22Rv1 (cell line): Measurements from ENCODE around the gene ENTHD1.

Experiments used
- H3K27ac ChIP-seq: fragments of 450-650 bp; 2 replicates; pipeline ENCODE4 v1.5.1; 2017
- ZFX ChIP-seq: fragments of 450-650 bp; IDR thresholded peaks from 2 replicates; pipeline ENCODE4 v1.6.1; 2017; ENCODE audit warnings: antibody characterized with exemption, borderline replicate concordance
- TF ChIP-seq, protein P1 (sequence below): fragments of 450-650 bp; IDR thresholded peaks from 2 replicates; pipeline ENCODE4 v1.5.1; 2017; ENCODE audit warnings: mild to moderate bottlenecking

Gene ENTHD1

DNA sequence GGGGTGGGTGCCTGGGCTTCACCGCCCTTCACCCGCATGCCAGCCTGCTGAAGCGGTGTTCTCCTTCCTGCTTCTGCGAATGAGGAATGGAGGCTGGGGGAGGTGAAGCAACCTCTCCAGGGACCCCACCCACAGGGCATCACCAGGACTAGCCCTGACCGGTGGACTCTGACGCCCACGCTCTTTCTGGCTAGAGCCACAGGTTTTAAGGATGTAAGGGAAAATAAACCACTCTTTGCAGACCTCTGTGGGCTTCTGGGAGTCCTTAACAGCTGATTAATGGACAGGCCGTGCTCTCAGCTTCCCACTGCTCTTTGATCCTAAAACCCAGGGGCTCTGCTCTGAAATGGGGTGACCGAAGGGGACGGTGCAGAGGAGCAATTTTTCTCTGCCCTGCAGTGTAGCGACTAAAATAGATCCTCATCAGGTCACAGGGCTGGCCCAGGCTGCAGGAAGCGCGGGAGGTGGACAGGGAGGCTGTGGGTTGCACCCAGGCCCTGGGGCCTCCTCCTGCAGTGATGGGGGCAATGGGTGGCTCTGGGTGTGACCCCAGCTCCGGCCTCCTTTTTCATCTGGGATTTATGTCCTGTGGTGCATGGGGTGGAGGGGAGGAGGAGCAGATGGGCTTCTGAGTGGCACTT, 195.7 kb downstream of the ENTHD1 start:
- H3K27ac ChIP-seq = no peak overlapping the region
- TF ChIP-seq, protein P1, sequence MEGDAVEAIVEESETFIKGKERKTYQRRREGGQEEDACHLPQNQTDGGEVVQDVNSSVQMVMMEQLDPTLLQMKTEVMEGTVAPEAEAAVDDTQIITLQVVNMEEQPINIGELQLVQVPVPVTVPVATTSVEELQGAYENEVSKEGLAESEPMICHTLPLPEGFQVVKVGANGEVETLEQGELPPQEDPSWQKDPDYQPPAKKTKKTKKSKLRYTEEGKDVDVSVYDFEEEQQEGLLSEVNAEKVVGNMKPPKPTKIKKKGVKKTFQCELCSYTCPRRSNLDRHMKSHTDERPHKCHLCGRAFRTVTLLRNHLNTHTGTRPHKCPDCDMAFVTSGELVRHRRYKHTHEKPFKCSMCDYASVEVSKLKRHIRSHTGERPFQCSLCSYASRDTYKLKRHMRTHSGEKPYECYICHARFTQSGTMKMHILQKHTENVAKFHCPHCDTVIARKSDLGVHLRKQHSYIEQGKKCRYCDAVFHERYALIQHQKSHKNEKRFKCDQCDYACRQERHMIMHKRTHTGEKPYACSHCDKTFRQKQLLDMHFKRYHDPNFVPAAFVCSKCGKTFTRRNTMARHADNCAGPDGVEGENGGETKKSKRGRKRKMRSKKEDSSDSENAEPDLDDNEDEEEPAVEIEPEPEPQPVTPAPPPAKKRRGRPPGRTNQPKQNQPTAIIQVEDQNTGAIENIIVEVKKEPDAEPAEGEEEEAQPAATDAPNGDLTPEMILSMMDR = no peak
- TF ChIP-seq ZFX = no peak

DNA sequence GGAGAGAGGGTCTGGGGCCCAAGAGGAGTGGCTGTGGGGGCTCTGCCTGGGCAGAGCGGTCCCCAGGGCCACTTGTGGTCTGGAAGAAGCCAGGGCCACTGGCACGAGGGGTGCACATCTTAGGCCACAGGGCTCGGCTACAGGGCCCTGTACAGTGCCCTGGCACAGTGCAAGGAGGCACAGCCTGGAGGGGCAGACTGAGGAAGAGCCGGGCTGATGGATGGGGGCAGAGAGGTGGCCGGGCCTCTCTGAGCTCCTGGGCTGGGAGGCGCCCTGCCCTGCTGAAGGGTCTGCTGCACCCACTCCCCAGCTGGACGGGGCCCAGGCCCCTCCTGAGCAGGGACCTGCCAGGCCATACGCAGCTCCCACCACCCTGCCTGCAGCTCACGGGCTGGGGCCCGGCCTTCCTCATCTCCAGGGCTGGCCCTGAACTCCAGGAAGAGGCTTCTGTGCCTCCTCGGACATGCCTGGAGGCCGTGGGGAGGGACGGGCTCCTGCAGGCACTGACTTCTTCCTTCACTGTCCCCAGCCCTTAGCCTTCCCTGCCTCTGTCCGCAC, 199.5 kb downstream of the ENTHD1 start:
- H3K27ac ChIP-seq = no peak overlapping the region

More for the DNA sequence above, 199.5 kb downstream of the ENTHD1 start:
- TF ChIP-seq ZFX = no peak
- TF ChIP-seq, protein P1 = no peak
